IMR-90 (cell line): ENCODE data around the gene CLASRP. TPM values are rescaled to one million over a fixed set of nuclear protein-coding genes. Genes with fewer than 3 reads are reported as not detected.

Source experiments
- ATAC-seq: fragments of 200-7000 bp; cut with Tn5 transposase; 2 replicates; pipeline ENCODE4 v1.9.1; 2020; ENCODE audit warnings: low read depth, mild to moderate bottlenecking, moderate library complexity
- BruUV-seq: library from RNA; stranded (reverse); fragments of 400-500 nt; replicated peaks from 2 replicates; lab custom pipeline; 2021; lab: Mats Ljungman, UMichigan
- CTCF ChIA-PET: fragments of 300-600 bp; formaldehyde crosslinking; extraction: SDS; loops from one replicate; lab custom pipeline; 2021; ENCODE audit warnings: antibody characterized with exemption; lab: Yijun Ruan, JAX
- POLR2A ChIA-PET: fragments of 300-600 bp; sonication (Branson Sonifier 250); formaldehyde crosslinking; loops from one replicate; lab custom pipeline; 2022; ENCODE audit warnings: antibody characterized with exemption; ENCODE audit not compliant: unreplicated experiment; lab: Charles Lee
- DNase-seq: peaks from one replicate; pipeline ENCODE4 v3.0.0; 2013
- H2AFZ ChIP-seq: replicated peaks from 2 replicates; pipeline ENCODE3; 2013; ENCODE audit warnings: low read length, mild to moderate bottlenecking; ENCODE audit not compliant: poor library complexity
- H2AK5ac ChIP-seq: 2 replicates; pipeline ENCODE4 v1.6.1; 2013; ENCODE audit warnings: low read depth, low read length, inconsistent platforms
- H2AK9ac ChIP-seq: replicated peaks from 2 replicates; pipeline ENCODE3; 2013; ENCODE audit warnings: mild to moderate bottlenecking, low read depth, low read length, moderate library complexity; ENCODE audit not compliant: poor library complexity
- H2BK120ac ChIP-seq: 2 replicates; pipeline ENCODE4 v1.6.1; 2013; ENCODE audit warnings: low read depth, low read length, inconsistent platforms
- H2BK15ac ChIP-seq: 3 replicates; pipeline ENCODE4 v1.6.1; 2013; ENCODE audit warnings: low read depth, low read length, inconsistent platforms
- H2BK20ac ChIP-seq: 2 replicates; pipeline ENCODE4 v1.6.1; 2013; ENCODE audit warnings: low read depth, mild to moderate bottlenecking, inconsistent platforms, low read length, moderate library complexity
- H2BK5ac ChIP-seq: 2 replicates; pipeline ENCODE4 v1.6.1; 2013; ENCODE audit warnings: mild to moderate bottlenecking, low read depth, low read length, inconsistent platforms; ENCODE audit not compliant: poor library complexity, severe bottlenecking
- H3K14ac ChIP-seq: replicated peaks from 2 replicates; pipeline ENCODE4 v1.6.1; 2013; ENCODE audit warnings: low read depth, low read length, inconsistent platforms
- H3K18ac ChIP-seq: 2 replicates; pipeline ENCODE4 v1.6.1; 2013; ENCODE audit warnings: low read depth, low read length, control low read depth
- H3K23ac ChIP-seq: 2 replicates; pipeline ENCODE4 v1.6.1; 2013; ENCODE audit warnings: low read depth, low read length, inconsistent platforms
- H3K27ac ChIP-seq: 2 replicates; pipeline ENCODE4 v1.5.1; 2013; ENCODE audit warnings: mild to moderate bottlenecking, control low read depth, low read length; ENCODE audit not compliant: insufficient read depth
- H3K27me3 ChIP-seq: 2 replicates; pipeline ENCODE4 v1.6.1; 2013; ENCODE audit warnings: low read length; ENCODE audit not compliant: control insufficient read depth, insufficient read depth
- H3K36me3 ChIP-seq: 2 replicates; pipeline ENCODE4 v1.6.1; 2013; ENCODE audit warnings: low read length, mixed read lengths; ENCODE audit not compliant: control insufficient read depth, insufficient read depth
- H3K4ac ChIP-seq: 2 replicates; pipeline ENCODE4 v1.6.1; 2013; ENCODE audit warnings: low read depth, low read length, inconsistent platforms
- H3K4me1 ChIP-seq: 2 replicates; pipeline ENCODE4 v1.6.1; 2013; ENCODE audit warnings: low read length, mixed read lengths; ENCODE audit not compliant: control insufficient read depth, insufficient read depth
- H3K4me2 ChIP-seq: 2 replicates; pipeline ENCODE4 v1.6.1; 2013; ENCODE audit warnings: low read depth, mild to moderate bottlenecking, control low read depth, low read length, moderate library complexity
- H3K4me3 ChIP-seq: 2 replicates; pipeline ENCODE4 v1.5.1; 2013; ENCODE audit warnings: low read depth, mild to moderate bottlenecking, control low read depth, low read length, moderate library complexity; ENCODE audit not compliant: insufficient read depth
- H3K56ac ChIP-seq: 2 replicates; pipeline ENCODE4 v1.6.1; 2013; ENCODE audit warnings: low read length, inconsistent platforms; ENCODE audit not compliant: insufficient read depth; ENCODE audit errors: extremely low read depth
- H3K79me1 ChIP-seq, 2 experiments: 2 replicates each; pipeline ENCODE4 v1.6.1; 2013; ENCODE audit warnings: low read length in 2 of 2, inconsistent platforms in 1 of 2, low read depth in 1 of 2
- H3K9ac ChIP-seq: 2 replicates; pipeline ENCODE4 v1.6.1; 2013; ENCODE audit warnings: low read depth, low read length, control low read depth
- H3K9me1 ChIP-seq: 2 replicates; pipeline ENCODE4 v1.6.1; 2013; ENCODE audit warnings: low read length, inconsistent platforms; ENCODE audit not compliant: insufficient read depth
- H3K9me3 ChIP-seq: 2 replicates; pipeline ENCODE4 v1.6.1; 2013; ENCODE audit warnings: low read length; ENCODE audit not compliant: control insufficient read depth, insufficient read depth
- H4K20me1 ChIP-seq: 2 replicates; pipeline ENCODE4 v1.6.1; 2013; ENCODE audit warnings: low read length, inconsistent platforms; ENCODE audit not compliant: insufficient read depth
- H4K5ac ChIP-seq: 2 replicates; pipeline ENCODE4 v1.6.1; 2013; ENCODE audit warnings: mild to moderate bottlenecking, low read depth, low read length, control low read depth
- H4K8ac ChIP-seq, 2 experiments: 2 replicates each; pipeline ENCODE4 v1.6.1; 2013; ENCODE audit warnings: low read depth in 2 of 2, low read length in 2 of 2, control low read depth in 1 of 2, inconsistent platforms in 1 of 2
- H4K91ac ChIP-seq: 2 replicates; pipeline ENCODE4 v1.6.1; 2013; ENCODE audit warnings: low read depth, low read length, inconsistent platforms; ENCODE audit not compliant: insufficient read depth
- BHLHE40 ChIP-seq: fragments of 150-350 bp; IDR thresholded peaks from 2 replicates; pipeline ENCODE4 v1.6.1; 2016; ENCODE audit warnings: mild to moderate bottlenecking, low read depth, low read length
- CHD1 ChIP-seq: IDR thresholded peaks from 2 replicates; pipeline ENCODE4 v1.6.1; 2012; ENCODE audit warnings: low read depth, low read length, improper control_type of control experiment
- CTCF ChIP-seq: conservative IDR thresholded peaks from 2 replicates; pipeline ENCODE4 v1.5.1; 2012; ENCODE audit warnings: mild to moderate bottlenecking, low read depth, low read length, improper control_type of control experiment
- NFE2L2 ChIP-seq: fragments of 150-350 bp; IDR thresholded peaks from 2 replicates; pipeline ENCODE4 v1.6.1; 2016; ENCODE audit warnings: low read depth, mild to moderate bottlenecking, low read length
- POLR2A ChIP-seq: IDR thresholded peaks from 2 replicates; pipeline ENCODE4 v1.6.1; 2012; ENCODE audit warnings: mild to moderate bottlenecking, low read depth, low read length
- RAD21 ChIP-seq: IDR thresholded peaks from 2 replicates; pipeline ENCODE4 v1.6.1; 2012; ENCODE audit warnings: low read length, improper control_type of control experiment
- RFX5 ChIP-seq: IDR thresholded peaks from 2 replicates; pipeline ENCODE4 v1.8.0; 2012; ENCODE audit warnings: low read depth, mild to moderate bottlenecking, low read length, moderate library complexity
- WGBS, 2 experiments: methylation state at CpG; one replicate each; pipeline versions ENCODE4 v1.1.5 to v1.1.7; 2013; ENCODE audit warnings: missing lambda C conversion rate in 2 of 2; ENCODE audit not compliant: insufficient read length in 1 of 2; ENCODE audit errors: extremely low coverage in 2 of 2; 5-methylcytosine and 5-hydroxymethylcytosine counted together
- dilution Hi-C: fragments of 300-500 bp; cut with HindIII; formaldehyde crosslinking; loops from one replicate; pipeline ENCODE4 v1.14.3; 2018; ENCODE audit warnings: low sequenced_read_pairs; ENCODE audit not compliant: unreplicated experiment
- in situ Hi-C: fragments of 300-500 bp; cut with MboI; formaldehyde crosslinking; loops from 3 replicates; pipeline ENCODE4 v1.14.3; 2019; ENCODE audit warnings: low sequenced_read_pairs, inconsistent platforms, mixed read lengths
- intact Hi-C: fragments of 100-400 bp; cut with micrococcal nuclease; formaldehyde crosslinking; loops from 2 replicates; pipeline ENCODE4 v1.10.0; 2022
- polyA plus RNA-seq, 3 experiments: library from polyadenylated mRNA; depleted of rRNA; stranded (reverse); fragments of >200 nt; gene quantifications; 2 replicates each; pipeline ENCODE4 v1.2.3, GENCODE V29; 2012; ENCODE audit warnings: low replicate concordance in 1 of 3
- total RNA-seq: library from RNA; depleted of rRNA; stranded (reverse); fragments of >200 nt; gene quantifications from 2 replicates; pipeline ENCODE4 v1.2.3, GENCODE V29; 2012

CLASRP gene
- total and polyA plus RNA-seq, 2 of the 4 experiments (the other 2 are of a cell fraction) = 19.9 to 31.7 TPM

- TF ChIP-seq CTCF (no peak), RAD21 (no peak)
Observed at GRCh38 chr19:45001087-45001739, 37.6 kb upstream of the CLASRP start, which contains the start of gene RELB (continued).

DNA sequence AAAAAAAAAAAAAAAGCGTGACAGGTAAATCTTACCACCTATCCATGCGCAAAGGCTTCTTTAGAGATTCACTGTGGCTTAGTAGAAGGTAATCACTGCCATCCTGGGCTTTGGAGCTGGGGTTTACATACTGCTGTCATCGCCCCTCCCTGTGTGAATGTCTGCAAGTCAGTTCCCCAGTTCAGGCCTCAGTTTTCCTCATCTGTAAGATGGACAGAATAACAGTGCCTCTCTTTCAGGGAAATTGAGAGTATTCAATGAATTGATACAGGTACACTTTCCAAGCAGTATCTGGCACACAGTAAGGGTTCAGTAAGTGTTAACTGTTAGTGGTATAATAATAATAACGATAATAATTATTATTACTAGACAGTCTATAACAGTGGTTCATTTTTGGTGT lies 35.4 kb upstream of the CLASRP start:
- H4K91ac ChIP-seq = no peak overlapping the region
- H3K79me1 ChIP-seq = peaks cover 14 to 28% of the 10 kb centered on the region in 2 experiments
- H2AK9ac ChIP-seq = no peak overlapping the region
- no peak overlapping the region for H3K4ac ChIP-seq
- H4K8ac ChIP-seq = no peak overlapping the region
- no peak overlapping the region for H3K14ac ChIP-seq
- no peak for DNase-seq
- no peak overlapping the region for H3K23ac ChIP-seq
- BruUV-seq = no TSS peak
- no peak overlapping the region for H4K5ac ChIP-seq
- dilution Hi-C loops (no loop called here), in situ Hi-C loops (no loop called here), intact Hi-C loops (no loop called here)
- H2AK5ac ChIP-seq = no peak overlapping the region
- peaks cover 6% of the 10 kb centered on the region for H3K4me1 ChIP-seq
- H3K9me3 ChIP-seq = no peaks in the 10 kb centered on the region
- POLR2A ChIA-PET = no interaction called here
- no peak for ATAC-seq
- CTCF ChIA-PET = no interaction called here
- peaks cover 6% of the 10 kb centered on the region for H3K9me1 ChIP-seq
- H2BK15ac ChIP-seq = no peak overlapping the region
- no peak overlapping the region for H3K27ac ChIP-seq
- no peak overlapping the region for H3K4me2 ChIP-seq
- no peak overlapping the region for H3K56ac ChIP-seq
- no peak overlapping the region for H2BK120ac ChIP-seq
- H3K36me3 ChIP-seq = peaks cover 14% of the 10 kb centered on the region
- H3K4me3 ChIP-seq = no peak overlapping the region
- no peak overlapping the region for H2BK5ac ChIP-seq
- H3K18ac ChIP-seq = no peak overlapping the region
- no peak for TF ChIP-seq CHD1
- TF ChIP-seq POLR2A = no peak
- TF ChIP-seq RFX5 = no peak
- no peak for TF ChIP-seq CTCF
- TF ChIP-seq NFE2L2 = no peak
- TF ChIP-seq BHLHE40 = no peak
- H3K9ac ChIP-seq = no peak overlapping the region
- no peak overlapping the region for H2BK20ac ChIP-seq
- H4K20me1 ChIP-seq = peaks cover 7% of the 10 kb centered on the region; the same call in 1 of the 2 replicates
- no peak overlapping the region for H2AFZ ChIP-seq
- no peaks in the 10 kb centered on the region for H3K27me3 ChIP-seq
- WGBS, 2 experiments = no CpG with 5 or more reads among the region's 4 CpGs
